ENCODE data around the gene TGDS. TPM values are rescaled to one million over a fixed set of nuclear protein-coding genes. Genes with fewer than 3 reads are reported as not detected.
"Not testable (repeated sequence)": the region's sequence is repeated elsewhere in the genome, so short reads cannot be mapped to it uniquely, and the experiment has no call there.

The TGDS gene
- total and polyA plus RNA-seq, 7 donors, result 5.5 to 13.2 (median 10.9) TPM

GRCh38 chr13:94535775-94536174, 60.2 kb downstream of the TGDS start:
- no peak overlapping the region for H3K4me3 ChIP-seq
- TF ChIP-seq CTCF (IDR thresholded peaks at IDR 0.05) (no peak), EP300 (IDR thresholded peaks at IDR 0.05) (no peak), POLR2AphosphoS5 (IDR thresholded peaks at IDR 0.05) (no peak), POLR2A (IDR thresholded peaks at IDR 0.05) (no peak)
- H3K27me3 ChIP-seq, result no peaks in the 10 kb centered on the region
- no peak overlapping the region for H3K27ac ChIP-seq
- no peak for DNase-seq
- intact Hi-C loops (cut with DNase I), result no loop called here
- no peaks in the 10 kb centered on the region for H3K4me1 ChIP-seq
- 42 to 66% methylated on average over 4 of the region's 4 CpGs for WGBS, 2 donors
- H3K9me3 ChIP-seq, result no peaks in the 10 kb centered on the region
- no peaks in the 10 kb centered on the region for H3K36me3 ChIP-seq

GRCh38 chr13:94535231-94535630, 60.7 kb downstream of the TGDS start:
- no peak overlapping the region for H3K27ac ChIP-seq
- 57 to 77% methylated on average over 2 of the region's 2 CpGs for WGBS, 2 donors
- DNase-seq, result no peak
- no peaks in the 10 kb centered on the region for H3K9me3 ChIP-seq
- no peaks in the 10 kb centered on the region for H3K4me1 ChIP-seq
- no peak for TF ChIP-seq POLR2A (IDR thresholded peaks at IDR 0.05)
- TF ChIP-seq CTCF (IDR thresholded peaks at IDR 0.05), result no peak
- TF ChIP-seq EP300 (IDR thresholded peaks at IDR 0.05), result no peak
- TF ChIP-seq POLR2AphosphoS5 (IDR thresholded peaks at IDR 0.05), result no peak
- H3K4me3 ChIP-seq, result no peak overlapping the region
- H3K36me3 ChIP-seq, result no peaks in the 10 kb centered on the region
- intact Hi-C loops (cut with DNase I), result no loop called here
- H3K27me3 ChIP-seq, result no peaks in the 10 kb centered on the region

- Histone ChIP-seq H3K27me3 (no peaks in the 10 kb centered on the region), H3K36me3 (no peaks in the 10 kb centered on the region), H3K9me3 (no peaks in the 10 kb centered on the region), H3K27ac (no peak overlapping the region), H3K4me3 (no peak overlapping the region), H3K4me1 (no peaks in the 10 kb centered on the region)
- no peak for TF ChIP-seq POLR2AphosphoS5 (IDR thresholded peaks at IDR 0.05)
- TF ChIP-seq CTCF (IDR thresholded peaks at IDR 0.05), result no peak
- no peak for TF ChIP-seq EP300 (IDR thresholded peaks at IDR 0.05)
- no peak for TF ChIP-seq POLR2A (IDR thresholded peaks at IDR 0.05)
- 82 to 84% methylated on average over 1 of the region's 1 CpG for WGBS, 2 donors
- intact Hi-C loops (cut with DNase I), result no loop called here
- DNase-seq, result no peak
Observed at GRCh38 chr13:94534166-94534565, 61.8 kb downstream of the TGDS start.

GRCh38 chr13:94532278-94532677, 63.7 kb downstream of the TGDS start:
- H3K27me3 ChIP-seq; H3K36me3 ChIP-seq; DNase-seq; H3K9me3 ChIP-seq; H3K4me3 ChIP-seq; H3K4me1 ChIP-seq; H3K27ac ChIP-seq; intact Hi-C loops (cut with DNase I): not testable (repeated sequence)
- 79 to 84% methylated on average over 2 of the region's 2 CpGs for WGBS, 2 donors

GRCh38 chr13:94526956-94527355, 69.0 kb downstream of the TGDS start:
- H3K4me3 ChIP-seq; H3K27ac ChIP-seq; H3K27me3 ChIP-seq; H3K9me3 ChIP-seq; H3K4me1 ChIP-seq; H3K36me3 ChIP-seq; intact Hi-C loops (cut with DNase I); DNase-seq: not testable (repeated sequence)
- 56 to 58% methylated on average over 7 of the region's 7 CpGs for WGBS, 2 donors

GRCh38 chr13:94525781-94526180, 70.2 kb downstream of the TGDS start:
- Histone ChIP-seq H3K36me3 (no peaks in the 10 kb centered on the region), H3K27me3 (no peaks in the 10 kb centered on the region), H3K4me1 (no peaks in the 10 kb centered on the region), H3K9me3 (no peaks in the 10 kb centered on the region), H3K27ac (no peak overlapping the region), H3K4me3 (no peak overlapping the region)
- no peak for TF ChIP-seq EP300 (IDR thresholded peaks at IDR 0.05)
- TF ChIP-seq POLR2AphosphoS5 (IDR thresholded peaks at IDR 0.05), result no peak
- no peak for TF ChIP-seq CTCF (IDR thresholded peaks at IDR 0.05)
- no peak for TF ChIP-seq POLR2A (IDR thresholded peaks at IDR 0.05)
- no peak for DNase-seq
- intact Hi-C loops (cut with DNase I), result no loop called here
- WGBS, 2 donors, result 85 to 87% methylated on average over 2 of the region's 2 CpGs
